ENCODE results near the gene SPAAR. TPM values are rescaled to one million over a fixed set of nuclear protein-coding genes. Genes with fewer than 3 reads are reported as not detected.

The SPAAR gene
- total and polyA plus RNA-seq, 9 of the 15 experiments (the other 6 are each of a cell fraction or from before 2014, with no cell fraction given): not detected

DNA sequence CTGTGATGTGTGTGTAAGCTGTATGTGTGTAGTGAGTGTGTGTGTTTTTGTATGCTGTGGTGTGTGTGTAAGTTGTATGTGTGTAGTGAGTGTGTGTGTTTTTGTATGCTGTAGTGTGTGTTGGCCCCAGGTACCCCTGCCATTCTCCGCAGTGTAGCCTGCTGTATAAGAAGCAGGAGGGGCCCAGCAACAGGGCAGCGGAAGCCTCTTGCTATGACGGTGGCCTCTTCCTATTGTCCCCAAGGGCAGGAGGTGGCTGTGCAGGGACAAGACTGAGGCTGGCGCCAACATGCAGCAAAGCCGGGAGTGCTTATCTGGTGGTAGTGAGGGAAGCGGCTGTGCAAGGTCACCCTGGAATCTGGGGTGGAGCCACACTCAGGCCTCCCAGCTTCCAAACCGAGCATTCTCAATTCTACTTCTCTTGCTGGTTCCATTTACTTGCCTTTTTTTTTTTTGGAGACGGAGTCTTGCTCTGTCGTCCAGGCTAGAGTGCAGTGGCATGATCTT lies 5.1 kb downstream of the SPAAR start (continued):
- TF ChIP-seq MEF2D (tag; conservative IDR thresholded peaks at IDR 0.05; ENCODE audit: low read depth) (0 out of 2 replicates have a peak, but pooled peaks have one; percentile 12), ZKSCAN8 (CRISPR knock-in tag; IDR thresholded peaks at IDR 0.05) (peak; percentile 37; the same call in 1 of the 2 replicates), CREB1 (IDR thresholded peaks at IDR 0.05) (0 out of 2 replicates have a peak, but pooled peaks have one; percentile 8), CREB1 (CRISPR knock-in tag; IDR thresholded peaks at IDR 0.05) (peak; percentile 40; the same call in 1 of the 2 replicates), MNT (conservative IDR thresholded peaks at IDR 0.05) (0 out of 4 replicates have a peak, but pooled peaks of 1 of the 2 experiments have one; percentile 30), EP300 (IDR thresholded peaks at IDR 0.05; ENCODE audit: low read length) (peak; percentile 69), STAT5A (IDR thresholded peaks at IDR 0.05; ENCODE audit: borderline replicate concordance, low read length) (0 out of 2 replicates have a peak, but pooled peaks have one; percentile 10), FOXK1 (CRISPR knock-in tag; IDR thresholded peaks at IDR 0.05; ENCODE audit: borderline replicate concordance) (no peak), PRDM10 (IDR thresholded peaks at IDR 0.05; ENCODE audit: partially characterized antibody) (peak; percentile 66), ATF7 (IDR thresholded peaks at IDR 0.05) (0 out of 2 replicates have a peak, but pooled peaks have one; percentile 54), HDGF (IDR thresholded peaks at IDR 0.05) (peak; percentile 48; the same call in 1 of the 2 replicates), LEF1 (IDR thresholded peaks at IDR 0.05) (peak; percentile 84), ELF1 (tag; IDR thresholded peaks at IDR 0.05) (0 out of 2 replicates have a peak, but pooled peaks have one; percentile 28), SMAD3 (CRISPR knock-in tag; conservative IDR thresholded peaks at IDR 0.05) (0 out of 2 replicates have a peak, but pooled peaks have one; percentile 39), CBX1 (IDR thresholded peaks at IDR 0.05; ENCODE audit: low read depth) (peak; percentile 82; the same call in 1 of the 2 replicates), ZNF133 (CRISPR knock-in tag; IDR thresholded peaks at IDR 0.05) (no peak), ZFX (CRISPR knock-in tag; IDR thresholded peaks at IDR 0.05) (peak; percentile 33), KDM5B (IDR thresholded peaks at IDR 0.05; ENCODE audit: insufficient replicate concordance, low read depth, low read length) (peak; percentile 37), TBP (optimal IDR thresholded peaks at IDR 0.05; ENCODE audit: low read depth, low read length) (peak; percentile 55), NFE2 (IDR thresholded peaks at IDR 0.05; ENCODE audit: low read depth) (peak; percentile 41), MTA3 (IDR thresholded peaks at IDR 0.05; ENCODE audit: borderline replicate concordance) (peak; percentile 50; the same call in 1 of the 2 replicates), ATF1 (CRISPR knock-in tag; IDR thresholded peaks at IDR 0.05) (no peak), ATF1 (tag; IDR thresholded peaks at IDR 0.05) (0 out of 2 replicates have a peak, but pooled peaks have one; percentile 45), FOXP1 (CRISPR knock-in tag; IDR thresholded peaks at IDR 0.05) (no peak; the same call in 1 of the 2 replicates)
- TF ChIP-seq, protein P1, sequence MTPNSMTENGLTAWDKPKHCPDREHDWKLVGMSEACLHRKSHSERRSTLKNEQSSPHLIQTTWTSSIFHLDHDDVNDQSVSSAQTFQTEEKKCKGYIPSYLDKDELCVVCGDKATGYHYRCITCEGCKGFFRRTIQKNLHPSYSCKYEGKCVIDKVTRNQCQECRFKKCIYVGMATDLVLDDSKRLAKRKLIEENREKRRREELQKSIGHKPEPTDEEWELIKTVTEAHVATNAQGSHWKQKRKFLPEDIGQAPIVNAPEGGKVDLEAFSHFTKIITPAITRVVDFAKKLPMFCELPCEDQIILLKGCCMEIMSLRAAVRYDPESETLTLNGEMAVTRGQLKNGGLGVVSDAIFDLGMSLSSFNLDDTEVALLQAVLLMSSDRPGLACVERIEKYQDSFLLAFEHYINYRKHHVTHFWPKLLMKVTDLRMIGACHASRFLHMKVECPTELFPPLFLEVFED (CRISPR knock-in tag; conservative IDR thresholded peaks at IDR 0.05): no peak

All from K562 (cell line).